Head of caudate nucleus (tissue), 42 donors: ENCODE data around the gene SOX21.

Source experiments
- DNase-seq, 42 donors: peaks; one replicate each; pipeline versions ENCODE4 v3.0.0 to v3.0.0-alpha.2; 2020 to 2021; ENCODE audit warnings: mixed read lengths in 7 of 42
- intact Hi-C: fragments of 100-400 bp; cut with DNase I; formaldehyde crosslinking; loops from one replicate; pipeline ENCODE4 v1.15.0; 2022

Gene SOX21

DNA sequence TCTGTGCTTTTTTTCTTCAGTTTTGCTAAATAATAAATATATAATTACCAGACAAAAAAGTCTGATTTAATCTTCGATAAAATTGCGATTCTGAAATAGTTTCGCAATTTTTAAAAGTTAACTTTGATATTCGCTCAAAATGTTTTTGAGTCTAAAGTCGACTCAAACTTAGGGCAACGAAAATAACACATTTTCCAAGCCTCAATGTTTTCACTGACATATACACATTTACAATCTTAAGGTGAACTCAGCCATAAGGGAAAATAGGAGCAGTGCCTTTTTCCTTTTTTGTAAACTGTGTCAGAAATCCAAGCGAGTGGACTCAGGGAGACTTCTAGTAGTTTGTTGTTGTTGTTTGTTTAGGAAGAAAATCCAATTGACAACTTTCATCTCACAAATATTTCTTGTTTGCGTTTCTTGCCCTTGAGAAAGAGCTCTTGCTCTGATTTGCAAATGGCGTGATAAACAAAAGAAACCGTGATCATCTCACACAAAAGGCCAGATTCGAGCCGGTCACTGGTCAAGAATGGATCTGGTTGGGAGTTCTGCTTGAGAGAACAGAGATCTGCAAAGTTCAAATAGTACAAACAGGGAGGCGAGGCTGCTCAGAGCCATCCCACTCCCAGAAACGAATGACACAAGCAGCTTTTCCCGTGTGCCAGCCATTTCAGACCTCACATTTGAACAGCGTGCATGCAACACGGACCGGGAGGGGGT lies 2.1 kb downstream of the SOX21 start:
- intact Hi-C loops, result loop anchor here (5.0 kb wide), 1 partner anchor 48 kb away; no protein-coding TSS in a partner anchor
- peak in 18 of 42 donors; percentile 10 to 68 (median 35) for DNase-seq

DNA sequence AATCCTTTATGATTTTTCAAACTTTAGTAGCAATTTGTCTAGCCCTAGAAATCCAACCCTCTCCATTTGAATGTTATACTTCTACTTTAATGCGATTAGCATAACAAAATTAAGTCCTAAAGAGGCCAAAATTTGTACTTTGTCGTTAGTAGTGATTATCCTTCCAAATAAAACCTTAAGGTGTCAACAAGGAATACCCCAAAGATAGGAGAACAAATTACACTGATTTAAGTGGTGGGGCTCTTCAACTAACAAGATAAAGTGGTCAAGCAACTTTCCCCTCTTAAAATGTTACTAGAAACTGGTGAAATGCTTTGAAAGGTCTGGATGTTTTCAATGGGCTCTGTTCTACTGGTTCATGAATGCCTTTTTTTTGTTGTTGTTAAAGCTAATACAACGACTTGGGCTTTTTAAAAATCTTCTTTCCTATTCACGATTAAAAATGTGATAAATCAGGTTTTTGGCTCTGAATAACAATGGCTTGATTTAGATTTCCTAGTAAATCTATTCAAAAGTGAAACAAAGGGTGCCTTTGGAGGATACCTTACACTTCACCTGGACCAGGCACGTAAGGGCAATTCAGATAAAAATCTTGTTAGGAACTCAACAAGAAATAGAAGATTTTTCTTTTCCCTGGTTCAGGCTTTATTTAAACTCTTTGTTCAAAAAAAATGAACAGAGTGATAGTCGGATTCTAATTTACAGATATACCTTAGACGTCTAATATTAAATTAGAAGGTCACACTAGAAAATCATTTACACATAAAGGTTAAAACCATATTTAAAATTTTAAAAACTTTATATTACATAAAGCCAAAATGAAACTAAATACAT lies 3.1 kb downstream of the SOX21 start:
- intact Hi-C loops, result loop anchor here (5.0 kb wide), 1 partner anchor 258 kb away; no protein-coding TSS in a partner anchor
- DNase-seq, result no peak

DNA sequence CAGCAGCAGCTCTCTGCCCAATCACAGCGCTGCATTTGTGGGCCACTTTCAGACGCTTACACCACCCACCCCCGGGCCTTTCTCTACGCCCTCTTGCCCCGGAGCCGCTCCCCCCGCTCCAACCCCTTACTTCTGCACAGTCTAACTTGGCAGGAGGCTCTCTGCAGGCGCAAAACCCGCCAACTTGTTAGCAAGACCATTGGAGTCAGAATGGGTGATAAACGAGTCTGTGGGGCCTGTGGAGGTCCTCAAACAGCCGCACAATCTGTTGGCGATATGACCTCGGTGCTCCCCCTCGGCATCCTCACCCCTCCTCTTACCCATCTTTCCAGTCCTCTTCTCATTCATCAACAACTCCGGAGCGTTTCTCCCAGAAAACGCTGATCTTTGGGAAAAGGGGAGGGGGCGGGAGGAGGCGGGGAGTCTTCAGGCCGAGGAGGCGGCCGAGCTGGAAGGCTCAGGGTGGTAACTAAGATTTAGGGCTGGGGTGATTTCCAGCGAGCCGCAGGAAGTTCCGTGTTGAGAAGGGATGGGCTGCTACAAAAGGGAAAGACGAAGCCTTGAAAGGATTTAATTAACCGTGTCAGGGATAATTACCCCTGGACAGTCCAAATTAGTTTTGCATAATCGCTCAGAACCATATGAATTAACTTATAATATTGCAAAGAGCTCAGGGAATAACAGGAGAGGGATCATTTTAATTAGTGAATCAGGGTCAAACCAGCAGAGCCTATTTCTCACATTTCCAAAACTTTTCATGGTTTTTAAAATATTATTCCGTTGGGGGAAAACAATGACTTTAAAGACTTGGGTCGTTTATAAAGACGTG lies 4.1 kb downstream of the SOX21 start:
- intact Hi-C loops, result loop anchor here (5.0 kb wide), 1 partner anchor 259 kb away; no protein-coding TSS in a partner anchor
- peak in 41 of 42 donors; percentile 53 to 89 (median 73) for DNase-seq

DNA sequence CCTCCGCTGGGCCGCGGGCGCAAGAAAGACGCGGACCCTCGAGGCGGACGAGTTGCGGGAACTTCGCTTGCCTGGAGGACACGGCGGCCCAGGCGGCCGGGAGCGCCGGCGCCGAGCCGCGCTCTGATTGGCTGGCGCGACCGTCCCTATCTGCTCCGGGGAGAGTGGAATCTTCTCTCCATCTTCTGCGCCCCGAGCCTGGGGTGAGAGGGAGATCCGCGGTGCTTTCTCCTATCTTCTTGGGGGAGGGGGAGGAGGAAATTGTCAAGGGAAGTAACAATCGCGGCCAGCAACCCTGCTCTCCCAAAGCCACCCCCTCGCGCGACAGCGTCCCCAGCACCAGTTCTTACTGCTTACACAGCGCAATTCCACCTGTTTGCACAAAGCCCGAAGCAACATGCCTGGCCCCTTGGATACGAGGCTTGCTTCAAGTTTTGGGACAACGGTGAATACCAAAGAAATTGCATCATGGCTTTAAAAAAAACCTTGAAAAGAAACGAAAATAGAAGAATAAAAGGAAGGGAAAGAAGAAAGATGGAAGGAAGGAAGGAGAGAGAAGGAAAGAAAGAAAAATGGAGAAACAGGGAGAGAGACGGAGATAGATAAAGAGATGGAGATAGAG lies 4.8 kb downstream of the SOX21 start:
- DNase-seq, result peak in 31 of 42 donors; percentile 13 to 77 (median 42)
- intact Hi-C loops, result loop anchor here (5.0 kb wide), 1 partner anchor 260 kb away; no protein-coding TSS in a partner anchor

DNA sequence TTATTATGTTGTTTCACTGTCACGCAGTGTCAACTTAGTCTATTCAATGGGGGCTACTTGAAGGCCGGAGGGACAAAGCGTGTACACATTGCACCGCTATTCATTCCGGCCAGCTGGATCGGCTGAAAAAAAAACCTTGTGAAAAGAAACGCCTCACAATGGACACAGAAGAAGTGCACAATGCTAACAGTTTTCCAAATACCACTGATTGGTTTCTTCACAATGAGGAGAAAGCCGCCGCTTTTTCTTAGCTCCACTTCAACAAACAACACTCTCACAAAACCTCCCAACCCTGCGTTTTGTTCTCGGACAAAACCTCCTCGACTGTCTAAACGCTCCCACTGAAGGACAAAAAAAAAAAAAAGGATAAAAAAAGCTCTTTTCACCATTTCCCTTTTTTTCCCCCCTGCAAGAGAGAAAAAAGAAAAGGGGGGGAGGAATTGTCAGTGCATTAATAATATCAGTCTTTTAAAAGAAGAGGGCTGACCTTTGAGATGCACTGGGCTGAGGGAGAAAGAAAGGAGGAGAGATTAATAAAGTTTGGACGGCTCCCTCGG lies 5.4 kb downstream of the SOX21 start:
- intact Hi-C loops, result loop anchor here (5.0 kb wide), 1 partner anchor 260 kb away; no protein-coding TSS in a partner anchor

DNA sequence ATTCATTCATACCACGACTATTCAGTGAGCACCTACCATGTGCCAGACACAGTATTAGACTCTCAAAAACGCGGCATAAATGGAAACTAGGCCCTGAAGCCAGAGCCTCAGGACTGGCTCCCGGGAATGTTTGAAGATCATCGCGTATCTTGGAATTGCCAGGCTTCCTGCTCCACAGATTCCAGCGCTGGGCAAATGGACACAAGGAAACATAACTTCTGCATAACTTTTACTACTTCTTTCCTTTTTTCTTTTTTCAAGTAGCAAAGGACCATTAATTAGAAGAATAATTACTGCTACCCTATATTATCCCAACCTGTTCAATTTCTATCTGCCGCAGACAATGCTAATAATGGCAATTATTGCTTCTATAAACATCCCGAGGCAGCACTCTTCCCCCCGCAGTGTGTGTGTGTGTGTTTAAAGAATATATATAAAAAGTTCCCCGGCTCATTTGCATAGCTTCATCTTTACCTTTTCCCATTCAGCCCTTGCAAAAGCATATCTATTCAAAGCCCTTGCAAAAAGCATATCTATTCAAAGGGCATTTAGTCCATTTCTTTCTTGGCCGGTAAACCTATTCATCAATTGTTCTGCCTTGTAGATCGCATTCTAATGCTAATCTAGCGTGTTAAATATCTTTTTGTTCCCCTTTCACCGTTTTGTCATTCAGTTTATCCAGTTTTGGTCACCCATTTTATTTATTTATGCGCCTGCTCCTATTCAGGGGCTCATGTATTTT lies 6.1 kb downstream of the SOX21 start:
- intact Hi-C loops, result loop anchor here (5.0 kb wide), 1 partner anchor 261 kb away; no protein-coding TSS in a partner anchor
- DNase-seq, result peak in 2 of 42 donors; percentile 14 to 46

More for the DNA sequence above, 5.4 kb downstream of the SOX21 start:
- peak in 37 of 42 donors; percentile 44 to 83 (median 66) for DNase-seq

DNA sequence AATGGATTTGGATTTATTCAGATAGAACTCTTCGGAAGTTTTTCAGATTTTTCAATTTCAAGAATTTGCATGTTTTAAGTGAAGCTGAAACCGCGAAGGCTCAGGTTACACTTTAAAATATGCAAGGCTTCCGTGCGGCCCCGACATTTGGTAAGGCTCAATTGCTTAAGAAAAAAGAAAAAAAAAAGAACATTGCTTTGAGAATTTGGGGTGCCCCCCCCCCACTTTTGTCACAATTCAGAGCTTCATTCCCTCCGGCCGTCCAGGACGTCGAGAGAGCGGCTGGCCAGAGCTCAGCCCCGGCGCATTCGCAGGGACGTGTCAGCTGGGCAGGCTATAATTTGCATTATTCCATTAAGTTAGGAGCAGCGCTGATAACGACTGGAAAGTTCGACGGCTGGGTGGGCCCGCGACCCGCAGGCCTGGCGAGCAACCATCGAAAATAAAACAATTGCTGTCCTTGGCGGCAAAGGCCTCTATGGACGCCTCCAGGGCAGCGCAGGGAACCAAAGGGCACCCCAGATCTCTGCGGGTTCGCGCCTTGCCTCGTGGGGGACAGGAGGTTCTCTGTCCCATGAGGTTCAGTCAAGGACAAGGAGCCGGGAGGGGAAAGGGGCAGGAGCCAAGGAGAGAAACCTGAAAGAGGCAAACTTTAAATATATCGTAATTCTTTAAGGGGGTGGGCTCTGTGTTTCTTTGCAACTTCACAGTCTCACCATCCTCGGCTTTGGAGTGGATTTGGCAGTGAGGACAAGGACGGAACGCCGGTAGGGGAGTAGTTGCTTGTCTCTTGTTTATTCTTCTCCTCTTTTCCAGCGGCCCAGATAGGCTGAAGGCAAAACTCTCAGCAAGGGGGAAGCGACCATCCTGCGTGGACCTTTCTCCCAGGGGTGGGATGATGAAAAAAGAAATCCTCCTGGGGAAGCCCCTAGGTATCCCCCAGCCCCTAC lies 7.0 kb downstream of the SOX21 start:
- intact Hi-C loops, result loop anchor here (5.0 kb wide), 1 partner anchor 262 kb away; no protein-coding TSS in a partner anchor
- no peak for DNase-seq

DNA sequence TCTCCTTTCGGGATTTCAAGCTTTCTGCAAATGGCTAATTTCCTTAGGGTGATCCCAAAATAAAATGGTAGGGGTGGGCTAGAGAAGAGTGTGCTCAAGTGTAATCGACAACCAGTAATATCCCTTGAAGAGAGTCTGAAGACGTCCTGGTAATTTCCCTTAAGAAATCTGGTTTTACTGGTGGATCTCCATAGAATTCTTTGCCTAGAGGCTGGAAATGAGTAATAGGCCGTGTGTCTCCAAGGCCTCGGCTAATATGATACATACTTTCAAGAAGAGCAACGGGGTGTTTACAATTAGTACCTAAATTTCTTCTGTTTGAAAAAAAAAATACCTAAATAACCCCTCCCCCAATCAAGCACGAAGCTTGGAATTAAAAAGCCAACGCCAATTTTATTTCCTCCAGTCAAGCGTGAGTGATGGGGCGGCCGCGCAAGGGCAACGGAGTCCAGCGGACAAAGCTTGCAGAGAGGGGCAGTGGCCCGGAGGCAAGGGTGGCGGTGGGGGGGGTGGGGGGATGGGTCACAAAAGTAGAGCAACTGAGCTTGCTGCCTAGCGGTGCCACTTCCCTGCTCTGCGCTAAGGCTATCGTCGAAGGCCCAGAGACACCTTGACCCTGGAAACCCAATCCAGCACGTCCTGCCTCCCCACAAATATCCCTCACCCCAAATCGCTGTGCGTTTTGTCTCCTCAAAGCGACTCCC lies 7.8 kb downstream of the SOX21 start:
- intact Hi-C loops, result loop anchor here (5.0 kb wide), 1 partner anchor 263 kb away; no protein-coding TSS in a partner anchor
- no peak for DNase-seq

DNA sequence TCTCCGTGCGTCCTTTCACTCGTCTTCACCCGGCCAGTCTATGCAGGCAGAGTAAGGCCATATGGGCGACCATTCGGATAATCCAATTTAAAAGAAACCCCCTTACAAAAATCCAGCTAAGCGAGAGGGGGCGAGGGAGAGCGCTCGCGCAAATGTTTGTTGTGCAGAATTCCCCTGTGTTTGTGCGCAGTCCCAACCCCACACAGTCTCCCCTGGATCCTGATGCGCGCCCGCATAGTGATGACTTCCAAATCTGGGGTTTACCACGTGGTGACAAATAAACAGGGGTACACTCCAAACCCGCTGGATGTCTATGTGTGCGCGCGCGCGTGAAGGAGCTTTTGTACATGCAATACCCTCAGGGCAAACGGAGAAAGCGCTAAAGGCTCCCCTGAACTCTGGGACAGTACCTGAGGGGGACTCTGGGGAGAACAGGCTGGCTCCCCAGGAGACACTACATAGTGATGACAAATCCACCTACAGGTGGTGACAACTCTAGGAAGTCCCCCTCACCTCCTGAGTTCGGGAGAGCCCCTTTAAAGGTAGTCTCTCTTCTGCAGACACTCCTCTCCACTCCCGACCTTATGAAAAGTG lies 8.5 kb downstream of the SOX21 start:
- DNase-seq, result peak in 2 of 42 donors; percentile 16 to 44
- intact Hi-C loops, result no loop called here

DNA sequence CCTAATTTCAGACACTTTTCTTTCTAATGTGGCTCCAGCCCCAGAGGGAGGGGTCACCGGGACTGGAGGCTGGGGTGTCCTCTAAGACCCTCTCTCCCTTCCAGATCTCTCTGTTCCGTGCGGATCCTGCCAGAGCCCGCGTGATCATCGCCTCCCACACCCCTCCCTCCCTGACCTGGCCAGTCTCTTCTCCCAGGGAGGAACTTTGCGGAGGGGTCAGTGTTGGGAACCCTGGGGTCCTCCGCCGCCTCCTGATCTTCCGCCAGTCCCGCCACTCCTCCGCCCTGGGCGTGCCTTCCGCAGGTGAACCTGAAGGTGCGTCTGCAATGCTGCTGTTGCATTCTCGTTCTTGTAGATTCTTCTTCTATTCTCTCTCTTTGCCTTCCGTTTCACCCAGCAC lies 9.1 kb downstream of the SOX21 start:
- intact Hi-C loops, result no loop called here
- peak in 2 of 42 donors; percentile 16 to 46 for DNase-seq

DNA sequence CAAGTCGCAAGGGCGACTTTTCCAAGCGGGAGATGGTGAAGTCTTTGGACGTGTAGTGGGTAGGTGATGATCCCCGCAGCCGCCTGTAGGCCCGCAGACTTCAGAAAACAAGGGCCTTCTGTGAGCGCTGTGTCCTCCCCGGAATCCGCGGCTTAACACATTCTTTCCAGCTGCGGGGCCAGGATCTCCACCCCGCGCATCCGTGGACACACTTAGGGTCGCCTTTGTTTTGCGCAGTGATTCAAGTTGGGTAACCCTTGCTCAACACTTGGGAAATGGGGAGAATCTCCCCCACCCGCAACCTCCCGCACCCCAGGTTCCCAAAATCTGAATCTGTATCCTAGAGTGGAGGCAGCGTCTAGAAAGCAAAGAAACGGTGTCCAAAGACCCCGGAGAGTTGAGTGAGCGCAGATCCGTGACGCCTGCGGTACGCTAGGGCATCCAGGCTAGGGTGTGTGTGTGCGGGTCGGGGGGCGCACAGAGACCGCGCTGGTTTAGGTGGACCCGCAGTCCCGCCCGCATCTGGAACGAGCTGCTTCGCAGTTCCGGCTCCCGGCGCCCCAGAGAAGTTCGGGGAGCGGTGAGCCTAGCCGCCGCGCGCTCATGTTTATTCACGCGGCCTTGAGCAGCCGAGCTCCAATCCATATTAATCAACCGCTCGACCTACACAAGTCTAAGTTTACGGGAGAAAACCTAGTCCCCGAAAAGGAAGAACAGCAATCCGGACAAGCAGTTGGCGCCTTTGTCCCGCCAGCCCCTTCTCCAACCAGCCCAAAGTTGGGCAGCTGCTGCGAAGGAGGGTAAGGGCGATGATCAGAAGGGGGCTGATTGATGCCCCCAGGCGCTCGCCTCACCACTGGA lies 9.9 kb downstream of the SOX21 start:
- peak in 5 of 42 donors; percentile 16 to 46 (median 27) for DNase-seq
- intact Hi-C loops, result no loop called here

DNA sequence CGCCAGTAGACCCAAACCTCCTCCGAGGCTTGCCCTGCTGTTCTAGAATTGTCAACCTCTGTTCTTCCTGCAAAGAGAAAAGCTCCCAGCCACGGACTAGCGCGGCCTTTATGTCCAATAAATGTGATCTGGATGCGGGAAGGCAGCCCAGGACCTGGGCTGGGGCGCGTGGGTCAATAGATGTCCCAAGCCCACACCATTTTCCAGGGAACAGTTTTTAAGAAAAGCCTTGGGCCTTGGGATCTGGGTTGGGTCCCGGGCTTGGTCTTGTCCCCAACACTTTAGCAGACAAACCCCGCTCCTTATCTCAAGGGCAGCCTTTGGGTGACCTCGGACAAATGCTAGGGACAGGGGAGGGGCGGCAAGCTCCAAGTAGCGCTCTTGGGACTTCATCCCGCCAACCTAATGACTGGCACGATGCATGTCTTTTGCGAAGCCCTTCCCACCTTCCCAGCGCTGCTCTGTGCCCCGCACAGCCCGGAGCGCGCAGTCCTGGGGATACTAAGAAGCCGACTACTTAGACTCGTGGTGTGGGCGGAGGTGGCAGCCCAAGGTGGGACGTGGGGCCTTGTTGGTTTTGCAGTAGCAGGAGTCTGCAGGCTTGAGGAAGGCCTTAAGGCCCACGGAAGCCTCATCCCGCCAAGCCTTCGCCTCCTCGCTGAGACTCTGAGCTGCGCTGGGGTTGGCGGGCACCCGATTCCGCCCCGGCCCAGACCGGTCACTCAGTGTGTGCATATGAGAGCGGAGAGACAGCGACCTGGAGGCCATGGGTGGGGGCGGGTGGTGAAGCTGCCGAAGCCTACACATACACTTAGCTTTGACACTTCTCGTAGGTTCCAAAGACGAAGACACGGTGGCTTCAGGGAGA lies 10.8 kb downstream of the SOX21 start:
- intact Hi-C loops, result no loop called here
- DNase-seq, result no peak

DNA sequence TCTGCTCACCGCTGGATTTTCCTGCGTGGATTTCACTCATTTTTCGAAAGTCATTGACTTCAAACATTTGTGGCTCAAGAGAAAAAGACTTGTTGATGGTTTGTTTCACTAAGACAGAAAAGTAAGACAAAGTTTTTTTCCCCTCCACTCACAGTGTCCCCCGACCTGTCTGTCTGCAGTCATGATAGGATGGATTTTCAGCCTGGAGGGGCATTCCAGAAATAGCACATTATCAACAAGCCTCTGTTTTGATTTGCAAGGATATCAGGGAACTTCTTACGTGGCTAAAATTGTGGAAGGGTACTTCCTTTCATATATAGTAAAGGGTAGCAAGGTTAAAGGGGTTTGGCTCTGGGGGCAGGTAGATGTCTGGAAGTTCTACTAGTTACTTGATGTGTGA lies 11.8 kb downstream of the SOX21 start:
- DNase-seq, result no peak
- intact Hi-C loops, result no loop called here
